Kidney (tissue), 14 donors: Measurements from ENCODE around the gene XDH. TPM values are rescaled to one million over a fixed set of nuclear protein-coding genes. Genes with fewer than 3 reads are reported as not detected.

Source experiments
- DNase-seq, 5 donors: peaks; one replicate each; pipeline ENCODE4 v3.0.0-alpha.2; 2013 to 2020
- FAIRE-seq: peaks from 2 replicates; lab custom pipeline; 2012; peaks lifted over from hg19 to GRCh38; lab: Jason Lieb, UNC
- H3K27ac ChIP-seq, 2 donors: one replicate each; pipeline ENCODE4 v1.7.0; 2013; ENCODE audit warnings: low read depth in 2 of 2, low read length in 2 of 2, inconsistent platforms in 1 of 2
- H3K27me3 ChIP-seq: one replicate; pipeline ENCODE4 v1.7.1; 2013; ENCODE audit warnings: low read length, inconsistent platforms; ENCODE audit not compliant: control insufficient read depth, insufficient read depth
- H3K36me3 ChIP-seq, 3 donors: one replicate each; pipeline versions ENCODE4 v1.7.0 to v1.7.1; 2013; ENCODE audit warnings: low read length in 3 of 3, control low read depth in 1 of 3, inconsistent platforms in 1 of 3; ENCODE audit not compliant: insufficient read depth in 3 of 3, control insufficient read depth in 2 of 3
- H3K4me1 ChIP-seq, 3 donors: one replicate each; pipeline versions ENCODE4 v1.7.0 to v1.7.1; 2013; ENCODE audit warnings: low read length in 3 of 3, inconsistent platforms in 1 of 3, low read depth in 1 of 3; ENCODE audit not compliant: control insufficient read depth in 2 of 3, insufficient read depth in 2 of 3
- H3K4me3 ChIP-seq, 3 donors: one replicate each; pipeline versions ENCODE4 v1.7.0 to v1.8.1; 2013; ENCODE audit warnings: low read length in 3 of 3, control low read depth in 1 of 3, inconsistent platforms in 1 of 3
- H3K9ac ChIP-seq, 3 donors: one replicate each; pipeline versions ENCODE4 v1.7.0 to v1.7.1; 2013; ENCODE audit warnings: low read length in 3 of 3, control low read depth in 1 of 3, inconsistent platforms in 1 of 3
- H3K9me3 ChIP-seq, 3 donors: one replicate each; pipeline versions ENCODE4 v1.7.0 to v1.7.1; 2013; ENCODE audit warnings: low read length in 3 of 3, control low read depth in 1 of 3, inconsistent platforms in 1 of 3; ENCODE audit not compliant: control insufficient read depth in 2 of 3, insufficient read depth in 1 of 3
- intact Hi-C: fragments of 100-400 bp; cut with DNase I; formaldehyde crosslinking; loops from one replicate; pipeline ENCODE4 v1.11.1; 2022
- polyA plus RNA-seq: library from polyadenylated mRNA; stranded (reverse); fragments of 350-450 nt; fragmentation: Illumina TruSeq; extraction: RNeasy Lipid Tissue Mini Kit (QIAGEN cat#74804); gene quantifications from one replicate; pipeline ENCODE4 v1.2.3, GENCODE V29; 2014; ENCODE audit warnings: low read depth, low replicate concordance; ENCODE audit not compliant: insufficient read depth
- total RNA-seq: library from RNA; stranded (reverse); fragmentation: NEBNext Ultra II Directional; extraction: Animal tissue kit (Norgen Biotek cat#: 25700); gene quantifications from one replicate; pipeline ENCODE4 v1.2.1, GENCODE V29; 2021
- TF ChIP-seq, protein P1 (sequence below): IDR thresholded peaks from 3 replicates; pipeline ENCODE4 v1.5.1; 2012; ENCODE audit warnings: mild to moderate bottlenecking, moderate library complexity, borderline replicate concordance; ENCODE audit not compliant: insufficient read depth; ENCODE audit errors: extremely low read depth
- donor health status: control.
- donor health status: control.
- donor health status: control.
- donor health status: control.
- donor health status: control.
- donor health status: DM: yes; HTN: yes; CAD: no.
- donor health status: Normal renal cell carcinoma (clear cell type).

Gene XDH
- total and polyA plus RNA-seq, 2 donors from 2014 or later, result 3.1 TPM; not detected in 1

- H3K27ac ChIP-seq, result no peak overlapping the region
- no peak for FAIRE-seq
Measured at GRCh38 chr2:31430439-31431165, 16.1 kb upstream of the XDH start.

DNA sequence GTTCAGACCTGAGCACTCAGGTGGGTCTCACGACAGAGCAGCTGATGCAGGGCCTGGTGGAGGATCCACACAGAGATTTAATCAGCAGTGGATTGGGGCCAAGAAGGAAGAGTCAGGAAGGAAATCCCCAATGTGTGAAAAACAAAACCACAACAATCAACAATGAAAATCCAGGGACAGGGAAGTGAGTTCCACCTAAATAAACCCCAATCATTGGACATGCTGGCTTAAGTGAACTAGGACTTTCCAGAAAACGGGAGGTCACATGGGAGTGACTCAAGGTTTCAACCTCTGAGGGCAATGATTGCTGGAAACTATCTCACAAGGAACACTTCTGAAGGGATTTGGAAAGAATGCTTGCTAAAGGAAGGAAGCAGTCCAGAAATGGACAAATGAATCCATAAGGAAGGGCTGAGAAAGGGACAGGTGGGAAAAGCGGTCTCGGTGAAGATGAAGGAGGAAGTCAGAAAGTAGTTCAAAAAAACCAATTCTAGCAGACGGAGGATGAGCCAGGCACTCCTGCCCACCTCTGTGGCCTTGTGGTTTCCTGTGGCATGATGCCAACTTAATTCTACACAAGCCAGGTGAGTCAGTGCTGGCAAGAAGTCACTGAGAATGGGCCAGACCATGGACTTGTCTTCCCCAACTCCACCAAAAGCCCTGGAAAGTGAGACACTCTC is 15.4 kb upstream of the XDH start:
- Histone ChIP-seq H3K27ac (no peak overlapping the region), H3K4me3 (no peak overlapping the region), H3K4me1 (no peaks in the 10 kb centered on the region), H3K36me3 (no peaks in the 10 kb centered on the region), H3K9ac (no peak overlapping the region), H3K9me3 (no peaks in the 10 kb centered on the region), H3K27me3 (no peaks in the 10 kb centered on the region)
- FAIRE-seq, result no peak
- no peak for DNase-seq
- intact Hi-C loops, result no loop called here
- TF ChIP-seq, protein P1, sequence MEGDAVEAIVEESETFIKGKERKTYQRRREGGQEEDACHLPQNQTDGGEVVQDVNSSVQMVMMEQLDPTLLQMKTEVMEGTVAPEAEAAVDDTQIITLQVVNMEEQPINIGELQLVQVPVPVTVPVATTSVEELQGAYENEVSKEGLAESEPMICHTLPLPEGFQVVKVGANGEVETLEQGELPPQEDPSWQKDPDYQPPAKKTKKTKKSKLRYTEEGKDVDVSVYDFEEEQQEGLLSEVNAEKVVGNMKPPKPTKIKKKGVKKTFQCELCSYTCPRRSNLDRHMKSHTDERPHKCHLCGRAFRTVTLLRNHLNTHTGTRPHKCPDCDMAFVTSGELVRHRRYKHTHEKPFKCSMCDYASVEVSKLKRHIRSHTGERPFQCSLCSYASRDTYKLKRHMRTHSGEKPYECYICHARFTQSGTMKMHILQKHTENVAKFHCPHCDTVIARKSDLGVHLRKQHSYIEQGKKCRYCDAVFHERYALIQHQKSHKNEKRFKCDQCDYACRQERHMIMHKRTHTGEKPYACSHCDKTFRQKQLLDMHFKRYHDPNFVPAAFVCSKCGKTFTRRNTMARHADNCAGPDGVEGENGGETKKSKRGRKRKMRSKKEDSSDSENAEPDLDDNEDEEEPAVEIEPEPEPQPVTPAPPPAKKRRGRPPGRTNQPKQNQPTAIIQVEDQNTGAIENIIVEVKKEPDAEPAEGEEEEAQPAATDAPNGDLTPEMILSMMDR, result no peak

More at GRCh38 chr2:31430439-31431165, 16.1 kb upstream of the XDH start:
- H3K36me3 ChIP-seq, result no peaks in the 10 kb centered on the region
- H3K4me3 ChIP-seq, result no peak overlapping the region
- H3K4me1 ChIP-seq, result no peaks in the 10 kb centered on the region
- H3K27me3 ChIP-seq, result no peaks in the 10 kb centered on the region
- H3K9ac ChIP-seq, result no peak overlapping the region
- intact Hi-C loops, result no loop called here
- no peak for DNase-seq
- peaks cover 0 to 2% (median 0%) of the 10 kb centered on the region in 3 donors for H3K9me3 ChIP-seq
- TF ChIP-seq, protein P1, result no peak

DNA sequence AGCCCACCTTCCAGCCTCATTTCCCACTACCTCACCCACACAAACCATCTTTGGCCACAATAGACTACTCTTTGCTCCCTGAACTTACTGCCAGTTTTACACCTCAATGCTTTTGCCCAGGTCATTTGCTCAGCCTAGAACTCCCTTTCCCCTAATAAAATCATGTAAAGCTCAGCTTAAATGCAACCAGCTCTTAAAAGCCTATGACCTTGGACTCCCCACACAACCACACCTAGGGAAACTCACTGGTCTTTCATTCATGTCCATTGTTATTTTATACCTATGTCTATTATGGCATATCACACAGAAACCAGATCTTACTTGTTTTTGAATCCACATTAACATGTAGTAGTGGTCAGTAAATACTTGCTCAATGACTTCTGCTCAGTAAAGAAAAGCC is 14.5 kb upstream of the XDH start:
- Histone ChIP-seq H3K9me3 (no peaks in the 10 kb centered on the region), H3K9ac (no peak overlapping the region), H3K36me3 (no peaks in the 10 kb centered on the region), H3K27ac (no peak overlapping the region), H3K4me1 (no peaks in the 10 kb centered on the region), H3K27me3 (no peaks in the 10 kb centered on the region), H3K4me3 (no peak overlapping the region)
- TF ChIP-seq, protein P1, result no peak
- intact Hi-C loops, result no loop called here
- FAIRE-seq (no peak), DNase-seq (no peak)
